G401 (cell line): Measurements from ENCODE around the gene PDYN. TPM values are rescaled to one million over a fixed set of nuclear protein-coding genes. Genes with fewer than 3 reads are reported as not detected.

Experiments
- DNase-seq: peaks from one replicate; pipeline ENCODE4 v3.0.0-alpha.2; 2015; ENCODE audit warnings: low spot score
- in situ Hi-C: cut with HindIII; loops from 2 replicates; pipeline ENCODE4 v1.10.0; 2016; ENCODE audit warnings: low sequenced_read_pairs, mixed read lengths
- total RNA-seq: library from RNA; depleted of rRNA; stranded (reverse); fragments of >200 nt; shearing (Covaris generic); gene quantifications from 2 replicates; pipeline ENCODE4 v1.2.3, GENCODE V29; 2014

PDYN gene
- total RNA-seq, 1 experiment from 2014 or later = not detected

- no peak for DNase-seq
- in situ Hi-C loops = no loop called here
Measured at GRCh38 chr20:1958426-1958825, 35.4 kb downstream of the PDYN start.

GRCh38 chr20:1955217-1955616 lies 38.6 kb downstream of the PDYN start:
- in situ Hi-C loops = no loop called here
- no peak for DNase-seq

- in situ Hi-C loops = no loop called here
- DNase-seq = no peak
Measured at GRCh38 chr20:1953621-1954020, 40.2 kb downstream of the PDYN start.

DNA sequence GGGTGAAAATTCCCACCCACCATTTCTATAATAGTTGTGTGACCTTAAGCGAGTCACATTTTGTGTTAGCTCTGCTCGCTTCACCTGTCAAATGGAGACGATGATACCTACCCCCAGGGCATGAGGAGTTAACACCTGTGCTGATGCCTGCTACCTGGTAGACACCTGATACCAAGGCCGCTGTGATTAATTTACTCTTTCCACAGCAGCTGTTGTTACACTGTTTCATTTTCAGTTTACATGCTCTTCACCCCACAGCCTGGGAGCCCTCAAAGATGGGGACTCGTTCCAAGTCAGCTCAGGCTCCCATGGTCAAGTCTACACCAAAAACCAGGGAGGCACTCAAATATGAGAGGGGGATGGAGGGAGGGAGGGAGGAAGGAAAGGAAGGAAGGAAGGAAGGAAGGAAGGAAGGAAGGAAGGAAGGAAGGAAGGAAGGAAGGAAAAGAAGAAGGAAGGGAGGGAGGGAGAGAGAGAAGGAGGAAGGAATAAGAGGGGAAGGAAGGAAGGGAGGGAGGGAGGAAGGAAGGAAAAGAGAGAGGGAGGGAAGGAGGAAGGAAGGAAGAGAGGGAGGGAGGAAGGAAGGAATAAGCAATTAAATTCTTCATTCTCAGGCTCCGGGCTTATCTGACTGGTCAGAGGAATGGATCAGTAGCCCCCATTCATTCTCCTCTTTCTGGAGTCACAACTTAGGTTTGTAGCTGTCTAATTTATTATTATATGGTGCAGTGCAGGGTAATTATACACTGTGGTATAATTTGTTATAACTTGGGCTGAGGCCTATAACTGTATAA lies 40.9 kb downstream of the PDYN start:
- in situ Hi-C loops = no loop called here

DNA sequence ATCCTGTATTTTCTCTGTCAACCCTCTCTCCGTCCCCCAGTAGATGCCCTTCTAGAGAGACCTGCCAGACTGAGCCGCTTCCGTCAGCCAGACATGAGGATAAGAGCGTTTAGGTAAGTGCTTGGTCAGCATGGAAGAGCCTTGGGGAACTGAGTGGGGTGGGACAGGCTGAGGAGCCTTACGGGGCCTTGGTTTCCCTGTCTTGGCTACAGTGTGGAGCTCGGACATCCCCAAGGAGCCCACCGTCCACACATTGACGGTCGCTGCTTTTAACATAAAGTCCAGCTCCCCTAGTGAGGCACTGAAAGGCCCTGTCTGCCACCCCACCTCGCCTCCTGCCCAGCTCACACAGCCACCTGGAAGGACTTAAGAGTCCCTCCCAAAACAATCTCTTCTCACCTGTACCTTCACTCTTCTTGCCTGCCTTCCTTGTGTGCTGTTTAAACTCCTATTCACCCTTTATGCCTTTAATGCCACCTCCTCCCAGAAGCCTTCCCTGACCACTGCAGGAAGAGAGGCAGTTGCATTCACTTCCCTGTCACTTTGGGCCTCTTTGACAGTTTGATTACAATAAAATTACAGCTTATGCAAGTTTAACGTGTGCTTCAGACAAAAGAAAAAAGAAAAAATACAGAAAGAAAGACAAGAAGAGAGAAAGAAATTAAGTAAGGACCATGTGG lies 42.3 kb downstream of the PDYN start:
- DNase-seq = no peak
- in situ Hi-C loops = no loop called here

More for the DNA sequence above, 40.9 kb downstream of the PDYN start:
- no peak for DNase-seq

- in situ Hi-C loops = no loop called here
- DNase-seq = no peak
Measured at GRCh38 chr20:1950836-1951235, 43.0 kb downstream of the PDYN start.

GRCh38 chr20:1949347-1950100 lies 44.3 kb downstream of the PDYN start:
- in situ Hi-C loops = no loop called here
- no peak for DNase-seq

DNA sequence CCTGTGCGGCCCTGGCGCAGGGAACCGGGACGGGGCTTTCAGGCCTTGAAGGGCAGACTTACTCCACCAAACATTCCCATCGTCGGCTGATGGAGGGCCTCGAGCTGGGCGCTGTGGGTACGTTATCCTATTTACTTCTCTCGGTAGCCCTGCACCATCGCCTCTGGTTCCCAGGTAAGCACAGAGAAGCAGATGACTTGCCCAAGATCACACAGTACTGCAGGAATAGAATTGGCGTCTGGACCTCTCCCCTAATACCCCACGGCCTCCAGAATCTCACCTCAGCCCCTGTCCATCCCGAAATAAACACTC lies 46.4 kb downstream of the PDYN start:
- in situ Hi-C loops = no loop called here
- DNase-seq = no peak

DNA sequence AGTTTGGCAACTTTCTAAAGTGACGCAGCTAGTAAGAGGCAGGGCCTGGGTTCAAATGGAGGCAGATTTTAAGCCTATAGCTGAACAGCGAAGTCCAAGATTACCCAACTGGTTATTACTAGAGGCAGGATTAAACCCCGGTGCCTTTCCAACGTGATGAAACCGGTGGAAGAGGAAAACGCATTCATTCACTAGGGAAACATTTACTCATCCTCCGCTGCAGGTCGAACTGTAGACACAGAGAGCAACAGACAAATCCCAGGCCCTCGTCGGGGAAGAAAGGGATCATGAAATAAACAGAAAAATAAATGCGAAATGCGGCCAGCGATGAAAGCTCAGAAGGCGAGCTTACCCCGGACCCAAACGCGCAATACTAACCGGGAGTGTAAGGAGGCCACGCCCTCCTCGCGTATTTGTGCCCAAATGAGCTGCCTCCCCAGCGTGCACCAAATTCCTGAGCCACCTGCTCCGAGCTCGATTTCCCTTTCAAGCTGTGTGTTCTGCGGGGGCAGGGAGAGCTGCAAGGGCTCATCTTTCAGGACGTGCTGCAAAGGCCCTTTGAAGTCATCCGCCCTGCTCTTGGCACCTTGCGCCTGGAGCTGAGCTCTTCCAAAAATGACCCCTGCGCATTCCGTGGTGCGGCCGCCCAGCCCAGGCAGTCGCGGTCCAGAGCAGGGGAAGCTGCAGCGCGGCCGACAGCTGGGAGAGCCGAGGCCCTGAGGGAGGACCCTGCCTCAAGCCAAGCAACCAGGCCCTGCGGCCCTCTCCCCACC lies 46.9 kb downstream of the PDYN start:
- in situ Hi-C loops = no loop called here
- peak; percentile 97 for DNase-seq

DNA sequence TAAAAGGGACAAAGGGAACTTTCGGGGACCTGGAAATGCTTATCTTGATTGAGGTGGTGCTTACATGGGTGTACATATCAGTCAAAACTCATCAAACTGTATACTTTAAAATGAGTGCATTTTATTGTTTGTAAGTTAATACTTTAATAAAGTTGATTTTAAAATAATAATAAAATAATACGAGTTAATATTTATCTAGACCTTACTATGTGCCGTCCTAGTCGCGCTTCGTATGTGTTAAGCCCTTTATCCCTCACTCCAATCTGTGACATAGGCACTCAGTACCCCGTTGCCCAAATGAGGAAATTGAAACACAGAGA lies 47.5 kb downstream of the PDYN start:
- in situ Hi-C loops = no loop called here

GRCh38 chr20:1945660-1946059 lies 48.2 kb downstream of the PDYN start:
- no peak for DNase-seq
- in situ Hi-C loops = no loop called here

More for the DNA sequence above, 47.5 kb downstream of the PDYN start:
- DNase-seq = no peak

DNA sequence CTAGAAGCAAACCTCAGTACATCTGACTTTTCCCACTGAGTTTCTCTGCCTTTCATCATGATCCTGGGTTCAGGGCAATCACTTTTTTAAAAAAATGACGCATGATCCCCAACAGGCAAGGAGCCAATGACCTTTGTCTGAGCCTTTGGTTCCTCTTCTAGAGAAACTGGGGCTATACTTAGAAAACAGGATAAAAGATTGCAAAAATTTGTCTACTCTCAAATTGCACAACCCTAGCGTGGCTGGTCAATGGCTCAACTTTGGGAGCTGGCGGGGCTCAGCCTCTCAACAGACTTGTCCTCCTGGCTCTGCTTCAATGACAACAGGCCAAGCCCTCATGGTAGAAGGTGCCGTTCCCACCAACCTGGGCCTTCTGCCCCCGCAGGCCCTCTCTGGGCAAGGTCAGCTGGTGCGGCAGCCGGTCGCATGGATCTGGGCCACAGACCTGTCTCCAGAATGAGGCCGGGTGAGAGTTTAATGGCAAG lies 48.7 kb downstream of the PDYN start:
- in situ Hi-C loops = no loop called here
- peak; percentile 94 for DNase-seq

GRCh38 chr20:1944345-1945091 lies 49.3 kb downstream of the PDYN start:
- DNase-seq = no peak
- in situ Hi-C loops = no loop called here

- in situ Hi-C loops = no loop called here
- DNase-seq = no peak
Measured at GRCh38 chr20:1943275-1944002, 50.4 kb downstream of the PDYN start.

DNA sequence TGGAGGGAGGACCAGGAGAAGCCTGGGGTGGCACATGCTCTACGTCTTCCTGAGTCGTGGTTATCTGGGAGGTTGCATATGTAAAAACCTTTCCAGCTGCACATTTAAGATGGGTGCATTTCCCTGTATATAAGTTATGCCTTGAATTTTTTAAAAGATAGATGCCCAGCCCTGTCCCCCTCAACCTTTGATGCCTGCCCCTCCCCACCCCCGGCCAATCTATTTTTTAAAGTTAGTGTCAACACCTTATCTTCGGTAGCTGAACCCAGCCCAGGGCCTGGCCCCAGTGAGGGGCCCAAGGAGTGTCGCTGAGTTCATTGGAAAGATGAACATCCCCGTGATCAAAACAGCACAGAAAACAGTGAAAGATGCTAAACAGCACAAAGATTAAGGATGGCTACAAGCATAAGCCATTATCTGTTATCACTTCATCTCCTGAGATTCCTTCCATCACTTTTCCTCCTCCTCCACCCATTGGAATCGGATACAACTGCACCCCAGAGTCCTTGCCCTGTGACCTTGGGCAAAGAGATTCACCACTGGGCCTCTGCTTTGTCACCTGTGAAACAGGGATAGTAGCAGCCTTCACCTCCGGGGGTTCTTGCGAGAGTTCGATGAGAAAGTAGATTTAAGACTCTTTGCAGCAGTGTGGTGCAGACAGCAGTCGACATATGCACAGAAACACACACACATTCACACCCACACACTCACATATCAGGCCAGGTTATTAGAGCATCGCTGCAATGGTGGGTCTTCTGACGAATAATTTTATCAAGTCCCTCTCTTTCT lies 51.2 kb downstream of the PDYN start:
- no peak for DNase-seq
- in situ Hi-C loops = no loop called here

- in situ Hi-C loops = no loop called here
- no peak for DNase-seq
Measured at GRCh38 chr20:1942061-1942460, 51.8 kb downstream of the PDYN start.

DNA sequence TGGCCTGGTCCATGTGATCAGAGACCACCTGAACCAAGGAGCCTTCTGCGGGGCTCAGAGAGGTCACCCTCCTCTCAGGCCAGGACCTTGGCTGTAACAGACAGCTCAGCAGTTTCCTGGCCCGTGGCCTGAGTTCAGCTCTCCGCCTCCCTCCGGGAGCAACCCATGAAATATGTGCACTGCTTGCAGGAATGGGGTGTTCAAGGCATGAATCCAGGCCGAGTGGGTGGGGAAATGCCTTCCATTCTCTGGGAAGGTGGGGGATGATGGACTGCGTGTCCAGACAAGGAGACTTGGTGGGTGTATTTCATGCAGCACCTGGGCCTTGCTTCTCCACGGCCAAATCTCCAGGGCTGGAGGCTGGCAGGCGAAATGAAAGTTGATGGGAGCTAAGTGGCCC lies 52.6 kb downstream of the PDYN start:
- no peak for DNase-seq
- in situ Hi-C loops = no loop called here

DNA sequence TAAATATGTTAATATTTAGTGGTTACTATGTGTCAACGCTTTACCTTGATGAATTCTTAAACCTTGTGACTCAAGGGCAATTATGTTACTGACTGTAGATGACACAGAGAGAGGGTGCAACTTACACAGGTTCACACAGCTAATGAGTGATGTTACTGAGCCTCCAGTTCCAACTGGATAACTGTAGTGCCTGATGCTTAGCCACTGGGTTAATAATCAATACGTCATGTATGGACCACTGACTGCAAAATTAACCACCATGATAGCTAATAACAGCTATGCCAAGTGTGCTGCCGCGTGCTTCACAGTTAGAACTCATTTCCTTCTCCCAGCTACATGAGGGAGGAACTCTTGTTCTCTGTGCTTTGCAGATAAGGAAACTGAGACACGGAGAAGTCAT lies 53.3 kb downstream of the PDYN start:
- no peak for DNase-seq
- in situ Hi-C loops = no loop called here
